Mononuclear cell (primary cell): ENCODE data around the gene PTPRCAP. TPM values are rescaled to one million over a fixed set of nuclear protein-coding genes. Genes with fewer than 3 reads are reported as not detected.
"Not testable (repeated sequence)": the region's sequence is repeated elsewhere in the genome, so short reads cannot be mapped to it uniquely, and the experiment has no call there.

Experiments
- H3K27me3 ChIP-seq: 2 replicates; pipeline ENCODE4 v1.6.0; 2011; ENCODE audit warnings: low read length, control low read depth; ENCODE audit not compliant: insufficient read depth
- H3K4me1 ChIP-seq: 2 replicates; pipeline ENCODE4 v1.5.1; 2011; ENCODE audit warnings: mild to moderate bottlenecking, low read length, control low read depth; ENCODE audit not compliant: insufficient read depth
- H3K4me3 ChIP-seq: 2 replicates; pipeline ENCODE4 v1.5.1; 2011; ENCODE audit warnings: mild to moderate bottlenecking, low read length, moderate library complexity
- H3K9me3 ChIP-seq: 2 replicates; pipeline ENCODE4 v1.5.1; 2011; ENCODE audit warnings: low read depth, mild to moderate bottlenecking, control low read depth, low read length
- total RNA-seq: library from RNA; depleted of rRNA; stranded (reverse); fragments of >200 nt; gene quantifications from one replicate; pipeline ENCODE4 v1.2.3, GENCODE V29; 2012

The PTPRCAP gene
- total RNA-seq, 1 donor, result 137 TPM

- Histone ChIP-seq H3K9me3 (no peaks in the 10 kb centered on the region), H3K4me1 (peaks cover 48% of the 10 kb centered on the region), H3K4me3 (peak within 1 kb of the TSS; percentile 62), H3K27me3 (no peaks in the 10 kb centered on the region)
Measured at GRCh38 chr11:67468759-67469507, 31.5 kb upstream of the PTPRCAP start, which contains the start of gene TMEM134. Gene TMEM134, minus strand, starts transcription at chr11:67469251. Its CDS starts 59 bp downstream, at chr11:67469192.

DNA sequence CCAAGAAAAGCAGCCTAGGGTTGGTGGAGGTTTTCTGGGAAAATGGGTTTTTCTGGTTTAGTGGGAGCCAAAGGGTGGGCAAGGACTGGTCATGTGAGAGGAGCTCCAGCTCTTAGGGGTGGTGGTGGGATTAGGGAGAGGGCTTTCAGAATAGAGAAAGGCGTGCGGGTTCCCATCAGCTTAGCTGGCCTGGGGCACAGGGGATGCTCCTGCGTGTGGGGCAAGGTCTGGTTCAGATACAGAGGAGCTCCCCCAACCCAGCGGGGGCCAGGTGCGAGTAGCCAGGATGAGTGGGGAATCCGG lies 30.9 kb upstream of the PTPRCAP start:
- Histone ChIP-seq H3K9me3 (no peaks in the 10 kb centered on the region), H3K4me3 (peak overlapping the region; percentile 62), H3K27me3 (no peaks in the 10 kb centered on the region), H3K4me1 (peaks cover 53% of the 10 kb centered on the region)

DNA sequence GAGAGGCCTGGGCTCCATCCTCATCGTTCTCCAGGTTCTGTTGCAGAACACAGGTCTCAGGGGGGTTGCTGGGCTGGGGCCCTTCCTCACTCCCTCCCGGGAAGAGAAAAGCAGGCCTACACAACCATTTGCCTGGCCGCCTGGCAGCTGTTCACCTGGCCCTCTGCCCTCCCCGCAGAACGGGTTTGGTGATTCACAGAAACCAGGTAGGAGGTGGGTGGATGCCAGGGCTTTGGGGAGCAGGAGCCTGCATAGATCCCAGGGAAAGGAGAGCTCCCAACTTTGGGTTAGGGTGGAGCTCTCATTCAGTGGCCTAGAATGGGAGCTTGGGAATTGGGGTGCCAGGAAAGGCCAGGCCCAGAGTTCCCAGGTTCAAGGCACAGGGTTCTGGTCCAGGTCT lies 30.6 kb upstream of the PTPRCAP start:
- no peaks in the 10 kb centered on the region for H3K9me3 ChIP-seq
- peak overlapping the region; percentile 62 for H3K4me3 ChIP-seq
- H3K27me3 ChIP-seq, result no peaks in the 10 kb centered on the region
- H3K4me1 ChIP-seq, result peaks cover 56% of the 10 kb centered on the region

- no peaks in the 10 kb centered on the region for H3K9me3 ChIP-seq
- peaks cover 56% of the 10 kb centered on the region for H3K4me1 ChIP-seq
- no peak overlapping the region for H3K4me3 ChIP-seq
- no peaks in the 10 kb centered on the region for H3K27me3 ChIP-seq
Measured at GRCh38 chr11:67466962-67467771, 29.7 kb upstream of the PTPRCAP start.

DNA sequence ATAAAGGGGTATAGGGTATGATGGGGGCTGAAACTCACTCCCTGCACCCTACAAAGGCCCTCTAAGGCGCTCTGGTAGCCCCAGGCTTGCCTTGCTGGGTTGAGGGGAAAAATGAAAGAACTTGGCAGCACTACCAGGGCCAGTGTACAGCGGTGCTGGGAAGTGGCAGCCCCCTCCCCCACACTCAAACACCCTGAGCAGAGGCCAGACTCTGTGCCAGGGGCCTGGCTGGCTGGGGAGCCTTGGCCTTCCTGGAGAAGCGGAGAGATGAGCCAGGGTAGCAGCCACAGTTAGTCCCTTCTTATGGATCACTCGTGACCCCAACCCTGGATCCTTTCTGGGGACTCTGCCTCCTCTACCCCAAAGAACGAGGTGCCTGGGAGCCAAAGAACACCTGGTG lies 28.9 kb upstream of the PTPRCAP start:
- H3K4me1 ChIP-seq, result peaks cover 56% of the 10 kb centered on the region

GRCh38 chr11:67465530-67465929 lies 28.0 kb upstream of the PTPRCAP start:
- not testable (repeated sequence) for H3K27me3 ChIP-seq, H3K9me3 ChIP-seq
- Histone ChIP-seq H3K4me1 (peaks cover 60% of the 10 kb centered on the region), H3K4me3 (peak overlapping the region; percentile 59)

More for the DNA sequence above, 28.9 kb upstream of the PTPRCAP start:
- Histone ChIP-seq H3K4me3 (no peak overlapping the region), H3K9me3 (no peaks in the 10 kb centered on the region), H3K27me3 (no peaks in the 10 kb centered on the region)

- Histone ChIP-seq H3K4me1 (peaks cover 60% of the 10 kb centered on the region), H3K27me3 (no peaks in the 10 kb centered on the region), H3K9me3 (no peaks in the 10 kb centered on the region), H3K4me3 (peak overlapping the region; percentile 59)
Measured at GRCh38 chr11:67465189-67465510, 27.7 kb upstream of the PTPRCAP start.

GRCh38 chr11:67464411-67465188 lies 27.1 kb upstream of the PTPRCAP start:
- Histone ChIP-seq H3K9me3 (no peaks in the 10 kb centered on the region), H3K27me3 (no peaks in the 10 kb centered on the region), H3K4me3 (peak overlapping the region; percentile 59), H3K4me1 (peaks cover 59% of the 10 kb centered on the region)

DNA sequence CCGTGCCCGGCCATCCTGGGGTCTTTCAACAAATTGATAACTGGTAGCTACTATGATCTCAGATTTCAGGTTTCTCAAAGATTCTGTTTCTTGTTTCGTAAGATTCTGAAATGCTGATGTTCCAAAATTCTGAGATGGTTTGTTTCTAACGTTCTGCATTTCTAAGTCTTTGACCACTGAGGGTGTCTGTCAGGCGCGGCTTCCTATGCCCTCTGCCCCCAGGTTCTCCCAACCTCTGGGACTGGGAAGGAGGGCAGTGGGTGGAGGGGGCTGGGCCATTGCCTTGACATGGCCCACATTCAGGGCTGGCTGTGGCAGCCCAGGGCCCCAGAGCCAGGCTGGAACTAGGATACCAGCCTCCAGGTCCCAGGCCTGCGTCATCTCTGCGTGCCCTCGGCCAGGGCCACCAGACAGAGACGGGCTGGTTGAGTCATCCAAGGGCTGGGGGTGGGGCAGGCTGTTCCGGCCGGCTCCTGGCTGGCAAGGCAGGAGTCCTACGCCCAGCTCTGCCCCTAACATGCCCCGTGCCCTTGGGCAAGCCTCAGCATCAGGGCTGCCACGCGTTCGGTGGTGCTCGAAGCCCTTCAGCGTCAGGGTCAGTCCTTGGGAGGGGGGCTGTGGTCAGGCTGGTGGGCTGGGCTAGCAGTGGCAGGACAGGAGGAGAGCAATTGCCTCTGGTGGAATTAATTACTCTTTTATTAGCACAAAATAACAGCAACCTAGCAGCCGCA lies 26.4 kb upstream of the PTPRCAP start:
- peaks cover 63% of the 10 kb centered on the region for H3K4me1 ChIP-seq
- peak overlapping the region; percentile 32 for H3K4me3 ChIP-seq
- H3K27me3 ChIP-seq, result no peaks in the 10 kb centered on the region
- no peaks in the 10 kb centered on the region for H3K9me3 ChIP-seq

- no peaks in the 10 kb centered on the region for H3K9me3 ChIP-seq
- H3K4me3 ChIP-seq, result no peak overlapping the region
- peaks cover 62% of the 10 kb centered on the region for H3K4me1 ChIP-seq
- H3K27me3 ChIP-seq, result no peaks in the 10 kb centered on the region
Measured at GRCh38 chr11:67463186-67463585, 25.7 kb upstream of the PTPRCAP start.

DNA sequence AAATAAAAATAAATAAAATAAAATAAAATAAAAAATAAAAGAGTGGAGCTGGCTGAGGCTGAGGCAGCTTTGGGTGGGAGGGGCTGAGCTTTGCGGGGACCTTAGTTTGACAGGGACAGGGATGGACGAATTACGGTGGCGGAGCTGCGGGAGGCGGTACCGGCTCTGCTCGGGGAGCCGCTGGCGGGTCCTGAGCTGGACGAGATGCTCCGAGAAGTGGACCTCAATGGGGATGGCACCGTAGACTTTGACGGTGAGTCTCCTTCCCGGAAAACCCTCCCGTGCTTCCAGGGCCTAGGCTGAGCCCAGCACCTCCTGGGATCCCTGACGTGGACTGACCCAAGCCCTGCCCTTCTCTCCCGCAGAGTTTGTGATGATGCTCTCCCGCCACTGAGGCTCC lies 20.8 kb upstream of the PTPRCAP start:
- Histone ChIP-seq H3K4me1 (peaks cover 21% of the 10 kb centered on the region), H3K27me3 (no peaks in the 10 kb centered on the region), H3K4me3 (no peak overlapping the region)

DNA sequence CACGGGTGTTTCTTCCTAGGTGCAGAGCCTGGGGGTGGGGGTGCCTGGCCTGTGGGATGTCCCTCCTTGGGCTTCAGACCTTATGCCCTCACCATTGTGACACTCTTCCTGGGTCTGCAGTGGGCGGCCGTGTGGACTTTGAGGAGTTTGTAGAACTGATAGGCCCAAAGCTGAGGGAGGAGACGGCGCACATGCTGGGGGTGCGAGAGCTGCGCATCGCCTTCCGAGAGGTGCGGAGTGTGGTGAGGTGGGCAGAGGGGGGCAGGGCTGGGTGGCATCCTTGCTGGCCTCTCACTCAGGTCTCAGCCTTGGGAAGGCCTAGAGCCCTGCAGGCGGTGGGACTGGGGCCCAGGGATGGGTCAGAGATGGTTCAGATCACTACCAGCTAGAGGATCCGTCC lies 20.0 kb upstream of the PTPRCAP start:
- Histone ChIP-seq H3K4me1 (peaks cover 19% of the 10 kb centered on the region), H3K9me3 (no peaks in the 10 kb centered on the region)

More for the DNA sequence above, 20.8 kb upstream of the PTPRCAP start:
- H3K9me3 ChIP-seq, result no peaks in the 10 kb centered on the region

GRCh38 chr11:67456068-67456705 lies 18.7 kb upstream of the PTPRCAP start:
- Histone ChIP-seq H3K9me3 (no peaks in the 10 kb centered on the region), H3K27me3 (no peaks in the 10 kb centered on the region), H3K4me1 (peaks cover 25% of the 10 kb centered on the region), H3K4me3 (no peak overlapping the region)

More for the DNA sequence above, 20.0 kb upstream of the PTPRCAP start:
- Histone ChIP-seq H3K4me3 (no peak overlapping the region), H3K27me3 (no peaks in the 10 kb centered on the region)

DNA sequence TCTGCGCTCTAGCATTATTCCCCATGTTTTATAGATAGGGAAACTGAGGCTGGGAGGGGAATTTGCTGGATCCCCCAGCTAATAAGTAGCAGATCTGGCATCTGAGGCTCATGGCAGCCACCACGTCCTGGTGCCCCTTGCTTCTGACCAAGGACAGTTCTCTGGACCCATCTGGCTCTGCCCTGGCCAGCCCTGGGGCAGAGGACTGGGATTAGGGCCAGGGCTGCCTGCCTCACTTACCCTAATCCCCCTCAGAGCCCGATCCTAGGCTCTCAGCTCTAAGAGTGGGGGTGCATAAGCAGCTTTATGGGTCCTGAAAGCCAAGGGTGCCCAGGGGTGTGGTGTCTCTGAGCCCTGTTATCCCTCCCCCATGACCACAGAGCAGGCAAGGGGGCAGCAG lies 17.6 kb upstream of the PTPRCAP start, which contains the start of gene CABP4:
Gene CABP4 (plus strand): TSS at position 301 of the 400 bp plus-strand sequence. CDS start 70 bp downstream, at position 371.
- Histone ChIP-seq H3K4me1 (peaks cover 32% of the 10 kb centered on the region), H3K27me3 (no peaks in the 10 kb centered on the region), H3K9me3 (no peaks in the 10 kb centered on the region), H3K4me3 (no peak within 1 kb of the TSS)
